Articular chondrocyte of knee joint (primary cell): ENCODE results near the gene RBM43. TPM values are rescaled to one million over a fixed set of nuclear protein-coding genes. Genes with fewer than 3 reads are reported as not detected.

Experiments
- total RNA-seq: library from RNA; depleted of rRNA; stranded (reverse); fragments of >200 nt; gene quantifications from 2 replicates; pipeline ENCODE4 v1.2.3, GENCODE V29; 2012

RBM43 gene
- total RNA-seq: 20.0 and 26.4 TPM in 2 replicates

GRCh38 chr2:151261231-151261976, at the start of gene RBM43:
RBM43 (minus strand) TSS chr2:151261863; CDS start chr2:151261727, 136 bp downstream.

Other genes with a start within 250 kb of the RBM43 start
- gene NMI, start 27.8 kb upstream of the RBM43 start, total RNA-seq: 32.3 and 38.8 TPM in 2 replicates
- gene TNFAIP6, start 95.7 kb upstream of the RBM43 start, total RNA-seq: 142 and 572 TPM in 2 replicates
- 60.9 and 62.9 TPM in 2 replicates for gene RIF1, start 148.0 kb upstream of the RBM43 start, total RNA-seq